OCI-LY7 (cell line): ENCODE results near the gene C11orf54. TPM values are rescaled to one million over a fixed set of nuclear protein-coding genes. Genes with fewer than 3 reads are reported as not detected.

ENCODE experiments used
- BruUV-seq: library from RNA; stranded (reverse); fragments of 400-500 nt; replicated peaks from 2 replicates; lab custom pipeline; 2021; lab: Mats Ljungman, UMichigan
- CTCF ChIA-PET: fragments of 300-600 bp; sonication (Branson Sonifier 250); formaldehyde crosslinking; loops from one replicate; lab custom pipeline; 2022; ENCODE audit warnings: antibody characterized with exemption; ENCODE audit not compliant: unreplicated experiment; lab: Charles Lee
- POLR2A ChIA-PET: fragments of 300-600 bp; sonication (Branson Sonifier 250); formaldehyde crosslinking; loops from one replicate; lab custom pipeline; 2022; ENCODE audit warnings: antibody characterized with exemption; lab: Charles Lee
- DNase-seq: peaks from one replicate; pipeline ENCODE4 v3.0.0-alpha.2; 2015; ENCODE audit warnings: low spot score
- H2AFZ ChIP-seq: fragments of 200-600 bp; sonication (generic), shearing (Covaris generic); 2 replicates; pipeline ENCODE4 v1.6.1; 2014; ENCODE audit warnings: mild to moderate bottlenecking, antibody characterized with exemption, low read length, moderate library complexity
- H3K27ac ChIP-seq: fragments of 200-600 bp; sonication (generic); 2 replicates; pipeline ENCODE4 v1.5.1; 2014; ENCODE audit warnings: mixed run types, low read depth, mild to moderate bottlenecking, moderate library complexity, low read length, inconsistent platforms; ENCODE audit not compliant: poor library complexity, severe bottlenecking
- H3K36me3 ChIP-seq: fragments of 200-600 bp; sonication (generic); 2 replicates; pipeline ENCODE4 v1.6.1; 2014; ENCODE audit warnings: mild to moderate bottlenecking, antibody characterized with exemption, low read length, moderate library complexity, mixed read lengths; ENCODE audit not compliant: insufficient read depth
- H3K4me1 ChIP-seq: fragments of 200-600 bp; sonication (generic); 2 replicates; pipeline ENCODE4 v1.5.1; 2014; ENCODE audit warnings: mild to moderate bottlenecking, low read length; ENCODE audit not compliant: insufficient read depth, poor library complexity, severe bottlenecking
- H3K4me2 ChIP-seq: fragments of 200-600 bp; sonication (generic); 2 replicates; pipeline ENCODE4 v1.6.1; 2014; ENCODE audit warnings: mild to moderate bottlenecking, low read length
- H3K4me3 ChIP-seq: fragments of 200-600 bp; sonication (generic); 2 replicates; pipeline ENCODE4 v1.5.1; 2014; ENCODE audit warnings: mild to moderate bottlenecking, low read depth, low read length; ENCODE audit not compliant: poor library complexity, severe bottlenecking
- H3K79me2 ChIP-seq: fragments of 200-600 bp; sonication (generic); 2 replicates; pipeline ENCODE4 v1.6.1; 2016; ENCODE audit warnings: low read depth, mild to moderate bottlenecking, low read length, moderate library complexity, mixed read lengths; ENCODE audit not compliant: insufficient read depth
- H3K9me2 ChIP-seq: fragments of 200-600 bp; sonication (generic); 2 replicates; pipeline ENCODE4 v1.6.1; 2016; ENCODE audit warnings: mild to moderate bottlenecking, low read length, mixed read lengths; ENCODE audit not compliant: insufficient read depth
- H3K9me3 ChIP-seq: fragments of 200-600 bp; sonication (generic); 2 replicates; pipeline ENCODE4 v1.6.1; 2014; ENCODE audit warnings: mild to moderate bottlenecking, mixed run types, low read length, mixed read lengths
- H4K20me1 ChIP-seq: fragments of 200-600 bp; sonication (generic); 2 replicates; pipeline ENCODE4 v1.6.1; 2014; ENCODE audit warnings: mild to moderate bottlenecking, antibody characterized with exemption, low read length, moderate library complexity, mixed read lengths; ENCODE audit not compliant: insufficient read depth
- EZH2phosphoT487 ChIP-seq: fragments of 200-600 bp; sonication (generic); IDR thresholded peaks from 2 replicates; pipeline ENCODE4 v1.6.1; 2018; ENCODE audit warnings: low read depth, borderline replicate concordance, mild to moderate bottlenecking, mixed run types, antibody characterized with exemption, low read length, moderate library complexity, mixed read lengths
- intact Hi-C: fragments of 100-400 bp; cut with micrococcal nuclease; formaldehyde crosslinking; loops from one replicate; pipeline ENCODE4 v1.10.0; 2022; ENCODE audit not compliant: unreplicated experiment
- total RNA-seq, 2 experiments: library from RNA; depleted of rRNA in 1 of 2; stranded (reverse); fragments of >200 nt in 1 of 2; shearing (Covaris generic) in 1 of 2; gene quantifications; 2 replicates each; pipeline ENCODE4 v1.2.3, GENCODE V29; 2014 to 2022
- TF ChIP-seq, protein P1 (sequence below): fragments of 200-600 bp; sonication (generic); conservative IDR thresholded peaks from 2 replicates; pipeline ENCODE4 v1.5.1; 2014; ENCODE audit warnings: mild to moderate bottlenecking, antibody characterized with exemption, low read length, moderate library complexity, mixed read lengths

Gene C11orf54
- total RNA-seq, 2 experiments from 2014 or later = 29.5 to 35.5 TPM

DNA sequence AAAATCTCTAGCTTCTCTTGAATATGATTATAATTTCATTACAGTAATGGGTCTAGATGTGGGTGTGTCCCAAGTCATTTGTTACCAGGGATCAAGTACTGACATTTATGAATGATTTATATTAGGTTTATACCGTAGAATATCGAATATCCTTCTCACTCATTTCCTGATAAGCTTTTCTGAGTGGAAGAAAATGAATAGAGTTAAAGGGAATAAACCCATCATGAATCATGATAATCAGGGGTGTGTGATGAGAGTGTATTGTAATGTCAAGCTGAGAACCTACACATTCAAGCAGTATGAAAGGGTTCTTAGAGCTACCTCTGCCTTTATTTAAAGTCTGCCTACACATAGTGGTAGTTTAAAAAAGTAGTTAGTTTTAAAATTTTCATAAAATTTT lies 59.9 kb downstream of the C11orf54 start:
- Histone ChIP-seq H4K20me1 (0 out of 2 replicates have a peak, but pooled peaks cover 4% of the 10 kb centered on the region), H3K4me2 (no peak overlapping the region), H3K9me2 (no peaks in the 10 kb centered on the region), H2AFZ (no peak overlapping the region), H3K79me2 (no peaks in the 10 kb centered on the region), H3K9me3 (no peaks in the 10 kb centered on the region), H3K4me3 (no peak overlapping the region), H3K4me1 (no peaks in the 10 kb centered on the region), H3K36me3 (peaks cover 98% of the 10 kb centered on the region), H3K27ac (no peak overlapping the region)
- no TSS peak for BruUV-seq
- DNase-seq = no peak
- ChIA-PET POLR2A (interaction anchor here (1.1 to 2.2 kb wide), 6 partner anchors 10 to 134 kb away, joined by 3 to 10 read pairs (median 8); partner anchors contain the start of gene MED17), CTCF (interaction anchor here (1.1 kb wide), 1 partner anchor 11 kb away, joined by 3 read pairs; no protein-coding TSS in a partner anchor)
- TF ChIP-seq, protein P1, sequence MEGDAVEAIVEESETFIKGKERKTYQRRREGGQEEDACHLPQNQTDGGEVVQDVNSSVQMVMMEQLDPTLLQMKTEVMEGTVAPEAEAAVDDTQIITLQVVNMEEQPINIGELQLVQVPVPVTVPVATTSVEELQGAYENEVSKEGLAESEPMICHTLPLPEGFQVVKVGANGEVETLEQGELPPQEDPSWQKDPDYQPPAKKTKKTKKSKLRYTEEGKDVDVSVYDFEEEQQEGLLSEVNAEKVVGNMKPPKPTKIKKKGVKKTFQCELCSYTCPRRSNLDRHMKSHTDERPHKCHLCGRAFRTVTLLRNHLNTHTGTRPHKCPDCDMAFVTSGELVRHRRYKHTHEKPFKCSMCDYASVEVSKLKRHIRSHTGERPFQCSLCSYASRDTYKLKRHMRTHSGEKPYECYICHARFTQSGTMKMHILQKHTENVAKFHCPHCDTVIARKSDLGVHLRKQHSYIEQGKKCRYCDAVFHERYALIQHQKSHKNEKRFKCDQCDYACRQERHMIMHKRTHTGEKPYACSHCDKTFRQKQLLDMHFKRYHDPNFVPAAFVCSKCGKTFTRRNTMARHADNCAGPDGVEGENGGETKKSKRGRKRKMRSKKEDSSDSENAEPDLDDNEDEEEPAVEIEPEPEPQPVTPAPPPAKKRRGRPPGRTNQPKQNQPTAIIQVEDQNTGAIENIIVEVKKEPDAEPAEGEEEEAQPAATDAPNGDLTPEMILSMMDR = no peak
- TF ChIP-seq EZH2phosphoT487 = no peak
- intact Hi-C loops = no loop called here

DNA sequence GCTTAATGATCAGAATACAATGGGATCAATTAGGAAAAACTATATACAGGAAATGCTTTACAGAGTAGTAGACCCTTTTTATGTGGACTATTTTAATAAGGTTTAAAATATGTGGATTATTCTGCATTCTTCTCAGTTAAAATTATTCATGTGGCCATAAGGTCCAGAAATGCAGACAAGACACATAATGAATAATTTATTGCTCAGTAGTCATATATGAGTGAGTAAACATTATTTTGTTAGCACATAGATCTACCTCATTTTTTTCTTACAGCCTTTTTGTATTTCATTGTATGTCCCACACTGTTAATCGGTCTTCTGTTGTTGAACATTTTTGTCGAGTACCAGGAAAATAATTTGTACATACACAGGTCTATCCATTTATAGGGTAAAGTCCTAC lies 63.4 kb downstream of the C11orf54 start:
- no peak for DNase-seq
- no peak overlapping the region for H3K4me2 ChIP-seq
- intact Hi-C loops = no loop called here
- POLR2A ChIA-PET = no interaction called here
- H3K36me3 ChIP-seq = peaks cover 97% of the 10 kb centered on the region
- 0 out of 2 replicates have a peak, but pooled peaks cover 4% of the 10 kb centered on the region for H4K20me1 ChIP-seq
- H3K4me1 ChIP-seq = no peaks in the 10 kb centered on the region
- TF ChIP-seq EZH2phosphoT487 = no peak
- TF ChIP-seq, protein P1 = no peak
- no TSS peak for BruUV-seq
- CTCF ChIA-PET = no interaction called here
- H3K9me3 ChIP-seq = no peaks in the 10 kb centered on the region
- no peak overlapping the region for H3K4me3 ChIP-seq
- no peaks in the 10 kb centered on the region for H3K9me2 ChIP-seq
- H3K79me2 ChIP-seq = no peaks in the 10 kb centered on the region; the same call in 1 of the 2 replicates
- H3K27ac ChIP-seq = no peak overlapping the region
- no peak overlapping the region for H2AFZ ChIP-seq

DNA sequence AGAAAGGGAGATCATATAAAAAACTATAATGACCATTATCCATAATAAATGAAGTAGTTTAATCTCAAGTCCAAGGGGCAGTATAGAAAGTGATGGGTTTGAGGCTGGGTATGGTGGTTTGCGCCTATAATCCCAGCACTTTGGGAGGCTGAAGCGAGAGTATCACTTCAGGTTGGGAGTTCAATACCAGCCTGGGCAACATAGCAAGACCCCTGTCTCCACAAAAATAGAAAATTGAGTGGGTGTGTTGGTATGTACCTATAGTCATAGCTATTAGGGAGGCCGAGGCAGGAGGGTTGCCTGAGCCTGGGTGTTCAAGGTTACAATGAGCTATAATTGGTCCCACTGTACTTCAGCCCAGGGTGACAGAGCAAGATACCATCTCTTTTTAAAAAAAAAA lies 66.5 kb downstream of the C11orf54 start:
- Histone ChIP-seq H3K79me2 (no peaks in the 10 kb centered on the region; the same call in 1 of the 2 replicates), H4K20me1 (no peaks in the 10 kb centered on the region), H3K9me2 (no peaks in the 10 kb centered on the region), H3K4me3 (no peak overlapping the region), H3K36me3 (peaks cover 96% of the 10 kb centered on the region), H2AFZ (no peak overlapping the region), H3K4me2 (no peak overlapping the region), H3K27ac (no peak overlapping the region), H3K4me1 (no peaks in the 10 kb centered on the region), H3K9me3 (no peaks in the 10 kb centered on the region)
- CTCF ChIA-PET = no interaction called here
- DNase-seq = no peak
- POLR2A ChIA-PET = interaction anchor here (0.6 kb wide), 1 partner anchor 134 kb away, joined by 4 read pairs; no protein-coding TSS in a partner anchor
- no TSS peak for BruUV-seq
- intact Hi-C loops = no loop called here
- no peak for TF ChIP-seq EZH2phosphoT487
- TF ChIP-seq, protein P1 = no peak
